Stomach (tissue), 9 donors: ENCODE results near the gene DCT. TPM values are rescaled to one million over a fixed set of nuclear protein-coding genes. Genes with fewer than 3 reads are reported as not detected.

Experiments
- DNase-seq, 2 donors: peaks; one replicate each; pipeline versions ENCODE4 v3.0.0 to v3.0.0-alpha.2; 2013 to 2019
- H3K27ac ChIP-seq, 5 donors: fragments of 200-600 bp in 4 of 5; sonication (generic) in 4 of 5; one replicate each; pipeline ENCODE4 v1.5.1; 2013 to 2019; ENCODE audit warnings: mild to moderate bottlenecking in 1 of 5, moderate library complexity in 1 of 5
- H3K27me3 ChIP-seq, 3 donors: fragments of 200-600 bp; sonication (generic); one replicate each; pipeline ENCODE4 v1.5.1; 2017 to 2019; ENCODE audit warnings: mixed run types in 1 of 3
- H3K36me3 ChIP-seq, 4 donors: fragments of 200-600 bp; sonication (generic); 1 replicate in 3 of 4; 2 replicates in 1 of 4; pipeline ENCODE4 v1.5.1; 2016 to 2019
- H3K4me1 ChIP-seq, 4 donors: fragments of 200-600 bp; sonication (generic); one replicate each; pipeline ENCODE4 v1.5.1; 2016 to 2019
- H3K4me3 ChIP-seq, 4 donors: fragments of 200-600 bp; sonication (generic) in 3 of 4; one replicate each; pipeline ENCODE4 v1.5.1; 2016 to 2019; ENCODE audit warnings: mild to moderate bottlenecking in 1 of 4
- H3K9me3 ChIP-seq, 4 donors: fragments of 200-600 bp; sonication (generic); one replicate each; pipeline ENCODE4 v1.5.1; 2016 to 2019
- EP300 ChIP-seq: sonication (generic); formaldehyde crosslinking; IDR thresholded peaks from one replicate; pipeline ENCODE4 v1.6.1; 2017; ENCODE audit warnings: antibody characterized with exemption
- POLR2A ChIP-seq, 4 donors: fragments of 450-650 bp; IDR thresholded peaks; one replicate each; pipeline ENCODE4 v1.6.1; 2016; ENCODE audit warnings: antibody characterized with exemption in 4 of 4, control low read depth in 2 of 4, mild to moderate bottlenecking in 1 of 4, moderate library complexity in 1 of 4
- POLR2AphosphoS5 ChIP-seq, 3 donors: sonication (generic); formaldehyde crosslinking; IDR thresholded peaks; one replicate each; pipeline ENCODE4 v1.6.1; 2016; ENCODE audit warnings: antibody characterized with exemption in 3 of 3
- WGBS, 5 donors: extraction: QIAGEN DNeasy Blood & Tissue Kit in 3 of 5; methylation state at CpG; one replicate each; pipeline versions ENCODE4 v1.1.5 to v1.1.7; 2013 to 2018; 5-methylcytosine and 5-hydroxymethylcytosine counted together
- intact Hi-C: fragments of 100-400 bp; cut with DNase I; formaldehyde crosslinking; loops from one replicate; pipeline ENCODE4 v1.15.1; 2023; ENCODE audit warnings: low total_unique reads
- polyA plus RNA-seq, 3 donors: library from polyadenylated mRNA; stranded (reverse); fragments of 200-250 nt; gene quantifications; one replicate each; pipeline ENCODE4 v1.2.3, GENCODE V29; 2013
- total RNA-seq, 5 donors: library from RNA; depleted of rRNA; stranded (reverse); fragments of >200 nt; gene quantifications; one replicate each; pipeline versions ENCODE4 v1.1.0 to v1.2.3, GENCODE V29; 2014 to 2016
- TF ChIP-seq, protein P1 (sequence below), 7 experiments: fragments of 450-650 bp in 4 of 7; fragments of 200-600 bp in 3 of 7; sonication (generic) in 3 of 7; IDR thresholded peaks; one replicate each; pipeline ENCODE4 v1.5.1; 2016 to 2019; ENCODE audit warnings: antibody characterized with exemption in 7 of 7, control low read depth in 2 of 7, mild to moderate bottlenecking in 1 of 7
- donor health status: healthy with polysubstance abuse.
- donor health status: Bipolar disorder and iron deficiency.
- donor health status: healthy.

The DCT gene
- total and polyA plus RNA-seq, 8 donors: 0.06 to 0.73 (median 0.08) TPM; not detected in 5

DNA sequence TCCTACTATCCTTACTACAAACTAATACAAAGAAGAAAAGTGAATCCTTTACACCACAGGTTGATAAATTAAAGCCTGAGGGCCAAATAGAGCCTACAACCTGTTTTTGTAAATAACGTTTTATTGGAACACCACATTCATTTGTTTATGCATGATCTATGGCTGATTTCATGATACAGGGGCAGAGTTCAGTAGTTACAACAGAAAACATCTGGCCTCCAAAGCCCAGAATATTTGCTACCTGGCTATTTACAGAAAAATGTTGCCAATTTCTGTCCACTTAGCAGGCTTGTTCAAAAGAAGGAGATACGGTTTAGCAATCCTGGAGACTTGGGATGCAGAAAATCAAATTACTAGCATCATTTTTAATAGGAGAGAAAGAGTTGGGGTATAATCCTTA, 24.1 kb downstream of the DCT start:
- intact Hi-C loops: no loop called here
- H3K4me3 ChIP-seq: no peak overlapping the region
- H3K27ac ChIP-seq: no peak overlapping the region
- WGBS, 5 donors: 29 to 53% (median 48%) methylated on average over 2 of the region's 2 CpGs
- H3K36me3 ChIP-seq: no peaks in the 10 kb centered on the region
- TF ChIP-seq EP300 (no peak), POLR2A (IDR thresholded peaks at IDR 0.05) (no peak), POLR2AphosphoS5 (IDR thresholded peaks at IDR 0.05) (no peak)
- TF ChIP-seq, protein P1, sequence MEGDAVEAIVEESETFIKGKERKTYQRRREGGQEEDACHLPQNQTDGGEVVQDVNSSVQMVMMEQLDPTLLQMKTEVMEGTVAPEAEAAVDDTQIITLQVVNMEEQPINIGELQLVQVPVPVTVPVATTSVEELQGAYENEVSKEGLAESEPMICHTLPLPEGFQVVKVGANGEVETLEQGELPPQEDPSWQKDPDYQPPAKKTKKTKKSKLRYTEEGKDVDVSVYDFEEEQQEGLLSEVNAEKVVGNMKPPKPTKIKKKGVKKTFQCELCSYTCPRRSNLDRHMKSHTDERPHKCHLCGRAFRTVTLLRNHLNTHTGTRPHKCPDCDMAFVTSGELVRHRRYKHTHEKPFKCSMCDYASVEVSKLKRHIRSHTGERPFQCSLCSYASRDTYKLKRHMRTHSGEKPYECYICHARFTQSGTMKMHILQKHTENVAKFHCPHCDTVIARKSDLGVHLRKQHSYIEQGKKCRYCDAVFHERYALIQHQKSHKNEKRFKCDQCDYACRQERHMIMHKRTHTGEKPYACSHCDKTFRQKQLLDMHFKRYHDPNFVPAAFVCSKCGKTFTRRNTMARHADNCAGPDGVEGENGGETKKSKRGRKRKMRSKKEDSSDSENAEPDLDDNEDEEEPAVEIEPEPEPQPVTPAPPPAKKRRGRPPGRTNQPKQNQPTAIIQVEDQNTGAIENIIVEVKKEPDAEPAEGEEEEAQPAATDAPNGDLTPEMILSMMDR (IDR thresholded peaks at IDR 0.05): no peak
- H3K27me3 ChIP-seq: no peaks in the 10 kb centered on the region
- H3K4me1 ChIP-seq: no peaks in the 10 kb centered on the region
- H3K9me3 ChIP-seq: no peaks in the 10 kb centered on the region
- DNase-seq: no peak

DNA sequence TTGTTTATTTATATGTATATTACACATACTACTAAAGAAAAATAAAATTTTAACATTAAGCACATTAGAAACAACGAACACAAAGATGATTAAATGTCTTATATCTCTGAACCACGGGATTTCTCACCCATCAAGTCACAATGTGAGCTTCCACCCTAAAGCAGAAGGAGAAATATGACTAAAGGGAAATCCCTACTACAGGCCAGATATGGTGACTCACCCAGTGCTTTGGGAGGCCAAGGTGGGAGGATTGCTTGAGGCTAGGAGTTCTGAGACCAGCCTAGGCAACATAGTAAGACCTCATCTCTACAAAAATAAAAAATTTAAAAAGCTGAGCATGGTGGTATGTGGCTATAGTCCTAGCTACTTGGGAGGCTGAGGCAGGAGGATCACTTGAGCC, 24.6 kb downstream of the DCT start:
- Histone ChIP-seq H3K36me3 (no peaks in the 10 kb centered on the region), H3K4me3 (no peak overlapping the region), H3K27ac (no peak overlapping the region), H3K9me3 (no peaks in the 10 kb centered on the region), H3K27me3 (no peaks in the 10 kb centered on the region), H3K4me1 (no peaks in the 10 kb centered on the region)
- WGBS, 5 donors: 69 to 83% (median 72%) methylated on average over 2 of the region's 2 CpGs
- intact Hi-C loops: no loop called here
- no peak for DNase-seq
- no peak for TF ChIP-seq POLR2AphosphoS5 (IDR thresholded peaks at IDR 0.05)
- TF ChIP-seq POLR2A (IDR thresholded peaks at IDR 0.05): no peak
- TF ChIP-seq, protein P1 (IDR thresholded peaks at IDR 0.05): no peak
- TF ChIP-seq EP300: no peak

DNA sequence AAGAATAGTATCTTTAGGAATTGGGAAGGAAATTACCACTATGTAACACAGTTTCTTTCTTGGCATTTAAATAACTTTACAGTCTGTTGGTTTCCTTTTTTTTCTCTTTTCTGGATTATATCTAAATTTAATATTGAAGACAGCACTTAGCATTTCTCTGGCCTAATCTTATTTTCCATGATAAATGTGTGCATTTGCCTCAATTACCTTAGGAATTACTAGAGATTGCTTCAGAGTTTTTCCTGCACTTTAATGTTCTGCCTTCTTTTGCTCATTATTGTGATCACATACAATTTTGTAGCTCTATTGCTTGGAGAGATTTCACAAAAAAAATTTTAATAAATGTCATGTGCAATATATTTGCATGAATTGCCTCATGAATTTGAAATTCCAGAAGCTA, 25.1 kb downstream of the DCT start:
- TF ChIP-seq POLR2AphosphoS5 (IDR thresholded peaks at IDR 0.05) (no peak), POLR2A (IDR thresholded peaks at IDR 0.05) (no peak), EP300 (no peak)
- TF ChIP-seq, protein P1 (IDR thresholded peaks at IDR 0.05): no peak
- Histone ChIP-seq H3K4me3 (no peak overlapping the region), H3K9me3 (no peaks in the 10 kb centered on the region), H3K27ac (no peak overlapping the region), H3K36me3 (no peaks in the 10 kb centered on the region), H3K27me3 (no peaks in the 10 kb centered on the region), H3K4me1 (no peaks in the 10 kb centered on the region)
- intact Hi-C loops: no loop called here
- no peak for DNase-seq

DNA sequence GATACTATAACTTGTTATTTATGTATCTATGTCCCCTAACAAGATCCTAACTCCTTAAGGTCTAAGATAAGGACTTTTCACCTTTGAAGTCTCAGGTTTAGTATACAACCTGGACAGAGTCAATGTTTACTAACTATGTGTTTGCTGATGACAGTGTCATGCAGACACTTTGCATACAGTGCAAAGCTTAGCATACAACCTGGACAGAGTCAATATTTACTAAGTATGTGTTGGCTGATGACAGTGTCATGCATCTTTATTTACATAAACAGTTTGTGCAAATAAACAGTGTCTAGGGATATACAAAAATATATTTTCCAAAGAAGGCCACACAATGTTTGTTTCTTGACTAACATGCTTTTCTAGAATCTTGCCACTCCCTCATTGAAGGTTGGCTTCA, 34.7 kb downstream of the DCT start:
- no peak for DNase-seq
- TF ChIP-seq POLR2AphosphoS5 (IDR thresholded peaks at IDR 0.05) (no peak), POLR2A (IDR thresholded peaks at IDR 0.05) (no peak), EP300 (no peak)
- TF ChIP-seq, protein P1 (IDR thresholded peaks at IDR 0.05): no peak
- H3K36me3 ChIP-seq: no peaks in the 10 kb centered on the region
- no peaks in the 10 kb centered on the region for H3K4me1 ChIP-seq
- H3K4me3 ChIP-seq: no peak overlapping the region
- H3K9me3 ChIP-seq: no peaks in the 10 kb centered on the region
- intact Hi-C loops: no loop called here
- H3K27ac ChIP-seq: no peak overlapping the region
- no peaks in the 10 kb centered on the region for H3K27me3 ChIP-seq
